NCI-H460 (cell line): ENCODE results near the gene DTNBP1. TPM values are rescaled to one million over a fixed set of nuclear protein-coding genes. Genes with fewer than 3 reads are reported as not detected.
"Not testable (repeated sequence)": the region's sequence is repeated elsewhere in the genome, so short reads cannot be mapped to it uniquely, and the experiment has no call there.

Source experiments
- DNase-seq: peaks from one replicate; pipeline ENCODE4 v3.0.0-alpha.2; 2016; ENCODE audit warnings: low read depth; ENCODE audit errors: extremely low read depth
- total RNA-seq: library from RNA; depleted of rRNA; stranded (reverse); fragments of >200 nt; shearing (Covaris generic); gene quantifications from 2 replicates; pipeline ENCODE4 v1.2.3, GENCODE V29; 2014

Gene DTNBP1
- total RNA-seq, 1 experiment from 2014 or later: 0.67 TPM

GRCh38 chr6:15672291-15672690 is 9.5 kb upstream of the DTNBP1 start:
- DNase-seq: no peak

GRCh38 chr6:15668918-15669317 is 6.1 kb upstream of the DTNBP1 start:
- DNase-seq: no peak

- DNase-seq: not testable (repeated sequence)
These were observed 4.1 kb upstream of the DTNBP1 start for GRCh38 chr6:15666896-15667295.

GRCh38 chr6:15665237-15665636 is 2.4 kb upstream of the DTNBP1 start:
- no peak for DNase-seq

GRCh38 chr6:15663130-15663871 is 473 bp upstream of the DTNBP1 start:
- DNase-seq: no peak

GRCh38 chr6:15661853-15662325 is 939 bp downstream of the DTNBP1 start:
- peak; percentile 1 for DNase-seq

GRCh38 chr6:15659181-15659580 is 3.6 kb downstream of the DTNBP1 start:
- DNase-seq: no peak

- DNase-seq: no peak
These were observed 4.6 kb downstream of the DTNBP1 start for GRCh38 chr6:15658181-15658744.

- no peak for DNase-seq
These were observed 5.5 kb downstream of the DTNBP1 start for GRCh38 chr6:15657290-15657689.

- DNase-seq: no peak
These were observed 6.7 kb downstream of the DTNBP1 start for GRCh38 chr6:15656145-15656544.

GRCh38 chr6:15654250-15654649 is 8.6 kb downstream of the DTNBP1 start:
- DNase-seq: no peak

GRCh38 chr6:15653581-15653980 is 9.2 kb downstream of the DTNBP1 start:
- DNase-seq: no peak

GRCh38 chr6:15650004-15650559 is 12.7 kb downstream of the DTNBP1 start:
- DNase-seq: not testable (repeated sequence)

- no peak for DNase-seq
These were observed 17.9 kb downstream of the DTNBP1 start for GRCh38 chr6:15644904-15645303.

- DNase-seq: no peak
These were observed 19.3 kb downstream of the DTNBP1 start for GRCh38 chr6:15643542-15643941.

GRCh38 chr6:15642276-15642675 is 20.6 kb downstream of the DTNBP1 start:
- no peak for DNase-seq

GRCh38 chr6:15638373-15638772 is 24.5 kb downstream of the DTNBP1 start:
- DNase-seq: no peak

GRCh38 chr6:15631432-15631831 is 31.4 kb downstream of the DTNBP1 start:
- DNase-seq: no peak

GRCh38 chr6:15630202-15630601 is 32.6 kb downstream of the DTNBP1 start:
- DNase-seq: no peak

- no peak for DNase-seq
These were observed 33.3 kb downstream of the DTNBP1 start for GRCh38 chr6:15629487-15629886.

- DNase-seq: no peak
These were observed 34.2 kb downstream of the DTNBP1 start for GRCh38 chr6:15628499-15629131.

- DNase-seq: no peak
These were observed 35.0 kb downstream of the DTNBP1 start for GRCh38 chr6:15627821-15628220.
